IMR-90 (cell line): ENCODE results near the gene GMCL2. TPM values are rescaled to one million over a fixed set of nuclear protein-coding genes. Genes with fewer than 3 reads are reported as not detected.

Experiments
- ATAC-seq: fragments of 200-7000 bp; cut with Tn5 transposase; 2 replicates; pipeline ENCODE4 v1.9.1; 2020; ENCODE audit warnings: low read depth, mild to moderate bottlenecking, moderate library complexity
- BruUV-seq: library from RNA; stranded (reverse); fragments of 400-500 nt; replicated peaks from 2 replicates; lab custom pipeline; 2021; lab: Mats Ljungman, UMichigan
- CTCF ChIA-PET: fragments of 300-600 bp; formaldehyde crosslinking; extraction: SDS; loops from one replicate; lab custom pipeline; 2021; ENCODE audit warnings: antibody characterized with exemption; lab: Yijun Ruan, JAX
- POLR2A ChIA-PET: fragments of 300-600 bp; sonication (Branson Sonifier 250); formaldehyde crosslinking; loops from one replicate; lab custom pipeline; 2022; ENCODE audit warnings: antibody characterized with exemption; ENCODE audit not compliant: unreplicated experiment; lab: Charles Lee
- DNase-seq: peaks from one replicate; pipeline ENCODE4 v3.0.0; 2013
- H2AFZ ChIP-seq: replicated peaks from 2 replicates; pipeline ENCODE3; 2013; ENCODE audit warnings: low read length, mild to moderate bottlenecking; ENCODE audit not compliant: poor library complexity
- H2AK5ac ChIP-seq: 2 replicates; pipeline ENCODE4 v1.6.1; 2013; ENCODE audit warnings: low read depth, low read length, inconsistent platforms
- H2AK9ac ChIP-seq: replicated peaks from 2 replicates; pipeline ENCODE3; 2013; ENCODE audit warnings: mild to moderate bottlenecking, low read depth, low read length, moderate library complexity; ENCODE audit not compliant: poor library complexity
- H2BK120ac ChIP-seq: 2 replicates; pipeline ENCODE4 v1.6.1; 2013; ENCODE audit warnings: low read depth, low read length, inconsistent platforms
- H2BK15ac ChIP-seq: 3 replicates; pipeline ENCODE4 v1.6.1; 2013; ENCODE audit warnings: low read depth, low read length, inconsistent platforms
- H2BK20ac ChIP-seq: 2 replicates; pipeline ENCODE4 v1.6.1; 2013; ENCODE audit warnings: low read depth, mild to moderate bottlenecking, inconsistent platforms, low read length, moderate library complexity
- H2BK5ac ChIP-seq: 2 replicates; pipeline ENCODE4 v1.6.1; 2013; ENCODE audit warnings: mild to moderate bottlenecking, low read depth, low read length, inconsistent platforms; ENCODE audit not compliant: poor library complexity, severe bottlenecking
- H3K14ac ChIP-seq: replicated peaks from 2 replicates; pipeline ENCODE4 v1.6.1; 2013; ENCODE audit warnings: low read depth, low read length, inconsistent platforms
- H3K18ac ChIP-seq: 2 replicates; pipeline ENCODE4 v1.6.1; 2013; ENCODE audit warnings: low read depth, low read length, control low read depth
- H3K23ac ChIP-seq: 2 replicates; pipeline ENCODE4 v1.6.1; 2013; ENCODE audit warnings: low read depth, low read length, inconsistent platforms
- H3K27ac ChIP-seq: 2 replicates; pipeline ENCODE4 v1.5.1; 2013; ENCODE audit warnings: mild to moderate bottlenecking, control low read depth, low read length; ENCODE audit not compliant: insufficient read depth
- H3K27me3 ChIP-seq: 2 replicates; pipeline ENCODE4 v1.6.1; 2013; ENCODE audit warnings: low read length; ENCODE audit not compliant: control insufficient read depth, insufficient read depth
- H3K36me3 ChIP-seq: 2 replicates; pipeline ENCODE4 v1.6.1; 2013; ENCODE audit warnings: low read length, mixed read lengths; ENCODE audit not compliant: control insufficient read depth, insufficient read depth
- H3K4ac ChIP-seq: 2 replicates; pipeline ENCODE4 v1.6.1; 2013; ENCODE audit warnings: low read depth, low read length, inconsistent platforms
- H3K4me1 ChIP-seq: 2 replicates; pipeline ENCODE4 v1.6.1; 2013; ENCODE audit warnings: low read length, mixed read lengths; ENCODE audit not compliant: control insufficient read depth, insufficient read depth
- H3K4me2 ChIP-seq: 2 replicates; pipeline ENCODE4 v1.6.1; 2013; ENCODE audit warnings: low read depth, mild to moderate bottlenecking, control low read depth, low read length, moderate library complexity
- H3K4me3 ChIP-seq: 2 replicates; pipeline ENCODE4 v1.5.1; 2013; ENCODE audit warnings: low read depth, mild to moderate bottlenecking, control low read depth, low read length, moderate library complexity; ENCODE audit not compliant: insufficient read depth
- H3K56ac ChIP-seq: 2 replicates; pipeline ENCODE4 v1.6.1; 2013; ENCODE audit warnings: low read length, inconsistent platforms; ENCODE audit not compliant: insufficient read depth; ENCODE audit errors: extremely low read depth
- H3K79me1 ChIP-seq, 2 experiments: 2 replicates each; pipeline ENCODE4 v1.6.1; 2013; ENCODE audit warnings: low read length in 2 of 2, inconsistent platforms in 1 of 2, low read depth in 1 of 2
- H3K9ac ChIP-seq: 2 replicates; pipeline ENCODE4 v1.6.1; 2013; ENCODE audit warnings: low read depth, low read length, control low read depth
- H3K9me1 ChIP-seq: 2 replicates; pipeline ENCODE4 v1.6.1; 2013; ENCODE audit warnings: low read length, inconsistent platforms; ENCODE audit not compliant: insufficient read depth
- H3K9me3 ChIP-seq: 2 replicates; pipeline ENCODE4 v1.6.1; 2013; ENCODE audit warnings: low read length; ENCODE audit not compliant: control insufficient read depth, insufficient read depth
- H4K20me1 ChIP-seq: 2 replicates; pipeline ENCODE4 v1.6.1; 2013; ENCODE audit warnings: low read length, inconsistent platforms; ENCODE audit not compliant: insufficient read depth
- H4K5ac ChIP-seq: 2 replicates; pipeline ENCODE4 v1.6.1; 2013; ENCODE audit warnings: mild to moderate bottlenecking, low read depth, low read length, control low read depth
- H4K8ac ChIP-seq, 2 experiments: 2 replicates each; pipeline ENCODE4 v1.6.1; 2013; ENCODE audit warnings: low read depth in 2 of 2, low read length in 2 of 2, control low read depth in 1 of 2, inconsistent platforms in 1 of 2
- H4K91ac ChIP-seq: 2 replicates; pipeline ENCODE4 v1.6.1; 2013; ENCODE audit warnings: low read depth, low read length, inconsistent platforms; ENCODE audit not compliant: insufficient read depth
- CTCF ChIP-seq: conservative IDR thresholded peaks from 2 replicates; pipeline ENCODE4 v1.5.1; 2012; ENCODE audit warnings: mild to moderate bottlenecking, low read depth, low read length, improper control_type of control experiment
- ELK1 ChIP-seq: fragments of 150-350 bp; IDR thresholded peaks from 2 replicates; pipeline ENCODE4 v1.6.1; 2016; ENCODE audit warnings: low read depth, mild to moderate bottlenecking, low read length, moderate library complexity, borderline replicate concordance
- FOS ChIP-seq: fragments of 150-350 bp; IDR thresholded peaks from 2 replicates; pipeline ENCODE4 v1.6.1; 2016; ENCODE audit warnings: low read depth, low read length
- MAZ ChIP-seq: IDR thresholded peaks from 2 replicates; pipeline ENCODE4 v1.6.1; 2012; ENCODE audit warnings: low read depth, mild to moderate bottlenecking, low read length, improper control_type of control experiment, moderate library complexity, borderline replicate concordance
- MXI1 ChIP-seq: IDR thresholded peaks from 2 replicates; pipeline ENCODE4 v1.6.1; 2012; ENCODE audit warnings: low read depth, mild to moderate bottlenecking, low read length, moderate library complexity, borderline replicate concordance
- RCOR1 ChIP-seq: IDR thresholded peaks from 2 replicates; pipeline ENCODE4 v1.6.1; 2012; ENCODE audit warnings: mild to moderate bottlenecking, low read length, improper control_type of control experiment; ENCODE audit not compliant: insufficient replicate concordance
- WGBS, 2 experiments: methylation state at CpG; one replicate each; pipeline versions ENCODE4 v1.1.5 to v1.1.7; 2013; ENCODE audit warnings: missing lambda C conversion rate in 2 of 2; ENCODE audit not compliant: insufficient read length in 1 of 2; ENCODE audit errors: extremely low coverage in 2 of 2; 5-methylcytosine and 5-hydroxymethylcytosine counted together
- dilution Hi-C: fragments of 300-500 bp; cut with HindIII; formaldehyde crosslinking; loops from one replicate; pipeline ENCODE4 v1.14.3; 2018; ENCODE audit warnings: low sequenced_read_pairs; ENCODE audit not compliant: unreplicated experiment
- in situ Hi-C: fragments of 300-500 bp; cut with MboI; formaldehyde crosslinking; loops from 3 replicates; pipeline ENCODE4 v1.14.3; 2019; ENCODE audit warnings: low sequenced_read_pairs, inconsistent platforms, mixed read lengths
- intact Hi-C: fragments of 100-400 bp; cut with micrococcal nuclease; formaldehyde crosslinking; loops from 2 replicates; pipeline ENCODE4 v1.10.0; 2022
- polyA plus RNA-seq, 3 experiments: library from polyadenylated mRNA; depleted of rRNA; stranded (reverse); fragments of >200 nt; gene quantifications; 2 replicates each; pipeline ENCODE4 v1.2.3, GENCODE V29; 2012; ENCODE audit warnings: low replicate concordance in 1 of 3
- total RNA-seq: library from RNA; depleted of rRNA; stranded (reverse); fragments of >200 nt; gene quantifications from 2 replicates; pipeline ENCODE4 v1.2.3, GENCODE V29; 2012

Gene GMCL2
- total and polyA plus RNA-seq, 2 of the 4 experiments (the other 2 are of a cell fraction): not detected

GRCh38 chr5:178194026-178194425, 6.9 kb upstream of the GMCL2 start:
- no peaks in the 10 kb centered on the region for H4K20me1 ChIP-seq
- DNase-seq (no peak), ATAC-seq (no peak)
- H3K9ac ChIP-seq: no peak overlapping the region
- ChIA-PET CTCF (no interaction called here), POLR2A (no interaction called here)
- no peak overlapping the region for H4K5ac ChIP-seq
- in situ Hi-C loops (no loop called here), intact Hi-C loops (no loop called here), dilution Hi-C loops (no loop called here)
- no peaks in the 10 kb centered on the region for H3K36me3 ChIP-seq
- H3K18ac ChIP-seq: no peak overlapping the region
- H4K8ac ChIP-seq: no peak overlapping the region
- no peak overlapping the region for H2BK15ac ChIP-seq
- no peak overlapping the region for H2BK5ac ChIP-seq
- H3K23ac ChIP-seq: no peak overlapping the region
- peaks cover 23% of the 10 kb centered on the region; the same call in 1 of the 2 replicates for H3K27me3 ChIP-seq
- H3K9me3 ChIP-seq: peaks cover 5% of the 10 kb centered on the region; the same call in 1 of the 2 replicates
- H3K79me1 ChIP-seq: no peaks in the 10 kb centered on the region
- WGBS, 2 experiments: no CpG with 5 or more reads among the region's 7 CpGs
- no peak overlapping the region for H2AK5ac ChIP-seq
- H3K27ac ChIP-seq: no peak overlapping the region
- no peak overlapping the region for H3K4me2 ChIP-seq
- H3K4me1 ChIP-seq: no peaks in the 10 kb centered on the region
- no TSS peak for BruUV-seq
- no peak overlapping the region for H2BK120ac ChIP-seq
- H3K56ac ChIP-seq: no peak overlapping the region
- no peaks in the 10 kb centered on the region for H3K9me1 ChIP-seq
- no peak overlapping the region for H4K91ac ChIP-seq
- no peak for TF ChIP-seq MAZ
- TF ChIP-seq RCOR1: no peak
- TF ChIP-seq ELK1: no peak
- no peak for TF ChIP-seq CTCF
- no peak for TF ChIP-seq MXI1
- no peak for TF ChIP-seq FOS
- no peak overlapping the region for H2AK9ac ChIP-seq
- no peak overlapping the region for H3K14ac ChIP-seq
- no peak overlapping the region for H2AFZ ChIP-seq
- no peak overlapping the region for H3K4ac ChIP-seq
- H2BK20ac ChIP-seq: no peak overlapping the region
- H3K4me3 ChIP-seq: no peak overlapping the region
